Activated CD4-positive, alpha-beta T cell treated with anti-CD3 and anti-CD28 coated beads, Interleukin-2, amount 50 U/mL, for 4 hours (primary cell): Measurements from ENCODE around the gene SIRT3.
A peak's percentile ranks its signal among the peaks of the same experiment; 100 is the strongest.
"Not testable (repeated sequence)": the region's sequence is repeated elsewhere in the genome, so short reads cannot be mapped to it uniquely, and the experiment has no call there.

ENCODE experiments used
- DNase-seq, 2 experiments: peaks; one replicate each; pipeline ENCODE4 v3.0.0-alpha.2; 2020

SIRT3 gene

DNA sequence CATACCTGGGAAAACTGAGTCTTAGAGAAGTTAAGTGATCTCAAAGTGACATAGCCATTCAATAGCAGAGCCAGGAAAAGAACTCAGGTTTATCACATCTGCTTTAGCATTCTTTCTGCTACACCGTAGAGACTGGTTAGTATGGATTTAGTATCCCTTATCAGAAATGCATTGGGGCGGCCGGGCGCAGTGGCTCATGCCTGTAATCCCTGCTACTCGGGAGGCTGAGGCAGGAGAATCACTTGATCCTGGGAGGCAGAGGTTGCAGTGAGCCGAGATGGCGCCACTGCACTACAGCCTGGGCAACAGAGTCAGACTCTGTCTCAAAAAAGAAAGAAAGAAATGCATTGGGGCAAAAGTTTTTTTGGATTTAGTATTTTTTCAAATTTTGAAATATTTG is 2.2 kb upstream of the SIRT3 start:
- DNase-seq: not testable (repeated sequence)

DNA sequence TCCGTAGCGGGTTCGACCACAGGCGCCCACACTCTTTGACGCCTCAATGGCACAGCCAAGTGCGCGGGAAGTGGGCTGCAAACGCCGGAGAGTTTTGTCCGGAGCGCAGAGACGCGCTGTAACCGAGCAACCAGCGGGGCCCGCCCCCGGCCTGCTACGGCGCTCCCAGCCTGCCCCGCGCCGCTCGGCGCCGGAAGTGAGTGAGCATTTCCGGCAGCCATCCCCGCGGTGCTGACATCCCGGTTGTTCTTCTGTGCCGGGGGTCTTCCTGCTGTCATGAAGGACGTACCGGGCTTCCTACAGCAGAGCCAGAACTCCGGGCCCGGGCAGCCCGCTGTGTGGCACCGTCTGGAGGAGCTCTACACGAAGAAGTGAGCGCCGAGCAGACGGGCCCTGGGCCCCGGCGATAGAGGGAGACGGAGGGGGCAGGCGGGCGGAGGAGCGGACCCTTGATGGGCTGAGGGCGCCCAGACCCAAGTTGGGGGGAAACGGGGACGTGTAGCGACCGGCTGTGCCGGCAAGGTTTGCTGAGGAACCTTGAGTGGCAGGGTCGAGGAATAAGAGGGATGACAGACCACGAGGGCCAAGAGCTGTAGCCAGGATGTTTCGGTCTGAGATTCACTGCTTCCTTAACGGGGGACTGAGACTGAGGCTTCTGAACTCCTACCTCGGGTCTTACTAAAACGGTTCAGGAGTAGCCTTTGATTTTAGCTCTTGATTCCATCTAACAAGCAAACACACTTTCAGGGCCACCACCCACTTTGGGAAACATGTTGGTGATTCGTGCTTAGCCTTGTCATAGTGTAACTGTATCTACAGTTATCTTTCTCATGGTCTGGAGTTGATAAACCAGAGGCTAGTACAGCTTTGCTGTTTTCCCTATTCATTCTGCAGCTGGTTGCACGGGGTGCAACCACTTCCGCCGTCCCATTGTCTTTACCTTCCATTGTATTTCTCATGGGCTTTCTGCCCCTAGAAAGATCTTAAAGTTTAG is 929 bp upstream of the SIRT3 start, which contains the start of gene PSMD13:
TSS of gene PSMD13 (plus strand) at position 203 of the 994 bp plus-strand sequence. CDS start at position 277, 74 bp downstream.
- peak; percentile 80 to 81 for DNase-seq

DNA sequence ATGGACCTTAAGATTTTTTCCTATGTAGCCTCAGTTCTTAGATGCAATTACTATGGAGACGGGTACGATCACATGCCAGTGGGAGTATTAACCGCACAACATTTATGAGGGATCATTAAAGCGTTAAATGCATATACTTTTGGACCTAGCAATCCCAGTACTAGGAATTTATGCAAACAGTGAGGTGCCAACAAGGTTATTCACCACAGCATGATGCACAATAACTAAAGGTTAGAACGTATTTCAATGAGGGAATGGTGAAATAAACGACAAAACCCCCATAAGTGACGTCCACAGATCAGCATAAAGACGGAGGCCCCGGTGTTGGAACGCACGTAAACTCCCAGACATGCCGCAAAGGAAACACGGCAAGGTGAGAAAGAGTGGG is 539 bp downstream of the SIRT3 start:
- peak; percentile 66 to 69 for DNase-seq

DNA sequence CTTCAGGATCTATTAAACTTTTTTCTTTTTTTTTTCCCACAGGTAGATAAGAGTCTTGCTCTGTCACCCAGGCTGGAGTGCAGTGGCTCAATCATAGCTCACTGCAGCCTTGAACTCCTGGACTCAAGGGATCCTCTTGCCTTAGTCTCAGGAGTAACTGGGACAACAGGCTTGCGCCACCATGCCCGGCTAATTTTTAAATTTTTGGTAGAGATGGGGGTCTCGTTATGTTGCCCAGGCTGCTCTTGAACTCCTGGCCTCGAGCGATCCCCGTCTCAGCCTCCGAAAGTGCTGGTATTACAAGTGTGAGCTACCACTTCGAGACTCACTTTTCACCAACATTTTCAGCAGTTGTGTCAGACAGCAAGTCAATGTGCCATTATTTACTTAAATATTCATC is 962 bp downstream of the SIRT3 start:
- no peak for DNase-seq

DNA sequence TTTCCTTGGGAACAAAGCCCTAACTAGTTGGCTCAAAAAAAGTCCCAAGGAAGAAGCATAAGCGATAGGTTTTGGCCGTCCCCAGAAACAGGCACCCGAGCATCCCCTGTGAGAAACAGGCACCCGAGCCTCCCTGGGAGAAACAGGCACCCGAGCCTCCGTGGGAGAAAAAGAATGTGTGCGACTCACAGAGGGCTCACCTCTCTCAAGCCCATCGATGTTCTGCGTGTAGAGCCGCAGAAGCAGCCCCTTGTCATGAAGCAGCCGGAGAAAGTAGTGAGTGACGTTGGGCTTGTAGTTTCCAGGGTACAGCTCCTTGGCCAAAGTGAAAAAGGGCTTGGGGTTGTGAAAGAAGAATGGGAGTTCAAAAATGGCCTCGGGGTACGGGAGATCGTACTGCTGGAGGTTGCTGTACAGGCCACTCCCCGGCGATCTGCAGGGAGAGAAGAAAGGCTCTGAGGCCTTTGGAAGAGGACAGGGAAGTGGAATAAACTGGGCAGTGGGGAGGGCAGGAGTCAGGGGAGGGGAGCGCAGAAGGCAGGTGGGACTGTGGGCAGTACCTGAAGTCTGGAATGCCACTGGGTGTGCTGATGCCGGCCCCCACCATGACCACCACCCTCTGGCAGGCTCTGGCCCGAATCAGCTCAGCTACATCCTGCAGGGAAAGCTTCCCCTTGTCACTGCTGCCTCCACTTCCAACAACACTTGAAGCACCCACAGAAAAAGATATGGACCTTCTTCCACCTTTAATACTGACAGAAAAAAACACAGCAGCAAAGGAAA is 3.2 kb downstream of the SIRT3 start:
- no peak for DNase-seq

DNA sequence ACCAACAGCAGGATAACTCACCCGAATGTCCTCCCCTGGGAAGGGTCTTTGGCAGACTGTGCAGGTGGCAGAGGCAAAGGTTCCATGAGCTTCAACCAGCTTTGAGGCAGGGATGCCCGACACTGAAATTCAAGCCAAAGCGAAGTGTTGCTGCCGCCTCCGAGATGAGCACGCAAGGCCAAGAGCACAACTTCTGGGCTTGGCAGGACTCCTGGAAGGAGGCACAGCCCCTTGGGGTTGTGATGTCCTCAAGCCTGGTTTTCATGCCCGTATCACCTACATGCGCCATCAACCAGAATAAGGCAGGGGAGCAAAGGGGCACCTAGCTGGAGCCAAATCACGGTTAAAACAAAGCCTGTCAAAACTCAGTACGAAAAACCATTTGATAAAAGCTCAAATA is 5.7 kb downstream of the SIRT3 start:
- no peak for DNase-seq

DNA sequence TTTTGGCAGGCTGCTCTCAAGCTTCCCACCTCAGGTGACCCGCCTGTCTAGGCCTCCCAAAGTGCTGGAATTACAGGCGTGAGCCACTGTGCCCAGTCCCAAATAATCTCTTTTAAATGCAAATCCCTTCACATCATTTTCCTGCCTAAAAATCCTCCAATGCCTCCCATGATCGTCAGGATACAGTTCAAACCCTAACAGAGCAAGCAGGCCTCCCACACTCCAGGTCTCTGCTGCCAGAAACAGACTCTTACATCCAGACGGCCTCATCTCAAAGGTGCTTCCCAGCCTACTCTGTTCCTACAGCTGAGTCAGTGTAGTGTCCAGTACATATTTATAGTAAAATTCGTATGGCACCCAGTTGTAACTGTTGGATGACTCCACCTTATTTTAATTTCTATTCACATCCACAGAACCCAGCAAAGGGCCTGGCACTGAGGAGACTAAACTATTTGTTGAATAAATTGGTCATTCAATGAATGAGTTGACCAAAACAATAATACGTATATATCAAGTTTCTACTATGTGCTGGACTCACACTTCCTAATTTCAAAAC is 8.2 kb downstream of the SIRT3 start:
- no peak for DNase-seq

DNA sequence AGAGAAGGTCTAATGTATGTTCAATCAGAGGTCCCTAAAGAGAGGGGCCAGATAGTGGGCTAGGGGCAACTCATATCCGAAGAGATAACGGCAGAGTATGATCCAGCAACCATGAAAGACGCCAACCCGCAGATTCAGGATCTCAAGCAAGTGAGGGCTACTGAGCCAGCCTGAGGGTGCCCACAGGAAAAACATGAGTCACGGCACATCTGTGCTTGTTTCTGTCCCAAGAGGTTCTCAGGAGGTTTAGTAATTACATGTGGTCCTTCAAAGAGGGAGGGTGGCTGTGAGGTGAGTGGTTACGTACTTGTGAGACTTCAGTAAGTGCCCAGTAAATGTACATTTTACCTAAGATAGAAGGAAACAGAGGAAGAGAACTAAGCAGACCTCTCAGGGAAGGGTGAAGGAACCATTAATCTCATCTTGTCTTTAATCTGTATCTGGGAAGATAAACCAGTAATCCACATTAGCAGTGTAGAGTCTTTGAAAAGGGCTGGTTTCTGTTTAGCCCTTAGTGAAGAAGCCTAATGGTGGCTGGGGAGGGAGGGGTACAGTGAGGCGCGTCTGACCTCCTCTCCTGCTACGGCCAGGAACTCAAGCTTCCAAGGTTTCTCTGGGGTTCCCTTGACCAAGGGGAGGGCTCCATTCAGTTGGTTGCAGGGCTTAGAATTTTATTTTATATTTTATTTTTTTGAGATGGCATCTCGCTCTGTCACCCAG is 10.2 kb downstream of the SIRT3 start:
- DNase-seq: no peak

DNA sequence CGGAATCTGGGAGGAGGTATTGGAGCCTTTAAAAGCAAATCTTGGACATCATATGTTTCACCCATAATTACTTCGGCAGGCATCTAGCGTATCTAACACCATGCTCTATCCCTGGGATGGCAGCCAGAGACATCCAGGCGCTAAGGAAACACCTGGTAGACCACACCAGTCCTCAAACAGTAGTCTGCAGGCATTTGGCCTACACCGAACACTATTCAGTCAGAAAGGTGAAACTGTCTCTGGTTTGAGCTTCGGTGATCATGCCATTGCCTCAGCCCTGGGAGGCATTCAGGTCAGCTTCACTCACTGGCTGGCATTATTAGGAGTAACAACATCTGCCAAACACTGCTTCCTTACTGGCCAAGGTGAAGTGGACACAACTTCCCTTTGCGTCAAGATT is 11.7 kb downstream of the SIRT3 start:
- no peak for DNase-seq

DNA sequence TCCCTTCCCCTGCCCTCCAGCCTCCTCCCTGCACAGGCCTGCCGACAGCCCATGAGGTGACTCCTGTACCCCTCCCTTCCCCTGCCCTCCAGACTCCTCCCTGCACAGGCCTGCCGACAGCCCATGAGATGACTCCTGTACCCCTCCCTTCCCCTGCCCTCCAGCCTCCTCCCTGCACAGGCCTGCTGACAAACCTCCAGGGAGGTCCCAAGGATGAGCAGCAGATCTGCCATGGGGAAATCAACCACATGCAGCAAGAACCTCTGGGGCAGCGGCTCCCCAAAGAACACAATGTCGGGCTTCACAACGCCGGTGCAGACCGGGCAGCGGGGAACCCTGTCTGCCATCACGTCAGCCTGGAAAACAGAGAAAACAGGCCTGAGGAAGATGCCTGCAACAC is 12.3 kb downstream of the SIRT3 start:
- no peak for DNase-seq

DNA sequence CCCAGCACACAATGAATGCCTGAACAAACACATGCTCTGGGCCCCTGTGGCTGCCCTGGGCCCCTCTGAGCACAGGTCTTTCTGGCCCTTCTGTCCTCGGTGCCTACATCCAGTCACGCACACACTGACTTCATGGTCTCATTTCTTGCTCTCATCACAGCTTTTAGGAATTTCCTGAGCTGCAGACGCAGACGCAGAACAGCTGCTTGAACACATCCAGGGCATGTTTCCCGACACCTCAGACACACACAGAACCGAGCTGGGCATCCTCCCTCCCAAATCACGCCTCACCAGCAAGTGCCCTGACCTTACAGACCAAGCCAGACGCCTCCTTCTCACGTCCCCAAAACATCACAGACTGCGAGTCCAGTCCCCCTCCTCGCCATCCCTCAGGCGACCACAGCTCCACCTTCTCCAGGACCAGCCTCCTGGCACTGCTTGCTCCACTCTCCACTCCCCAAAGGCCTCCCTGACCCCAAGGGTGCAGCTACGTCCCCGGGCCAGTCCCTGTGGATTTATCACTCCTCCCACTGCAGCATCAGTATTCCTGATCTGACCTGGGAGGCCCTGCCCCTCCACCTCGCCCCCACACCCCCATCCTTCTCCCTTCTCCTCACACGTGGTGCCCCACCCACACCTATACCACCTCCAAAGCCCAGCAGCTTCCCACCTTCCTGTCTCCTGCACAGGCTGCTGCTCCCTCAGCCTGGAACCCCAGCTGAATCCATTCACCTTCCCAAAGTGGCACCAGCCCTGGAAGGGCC is 12.9 kb downstream of the SIRT3 start:
- no peak for DNase-seq

DNA sequence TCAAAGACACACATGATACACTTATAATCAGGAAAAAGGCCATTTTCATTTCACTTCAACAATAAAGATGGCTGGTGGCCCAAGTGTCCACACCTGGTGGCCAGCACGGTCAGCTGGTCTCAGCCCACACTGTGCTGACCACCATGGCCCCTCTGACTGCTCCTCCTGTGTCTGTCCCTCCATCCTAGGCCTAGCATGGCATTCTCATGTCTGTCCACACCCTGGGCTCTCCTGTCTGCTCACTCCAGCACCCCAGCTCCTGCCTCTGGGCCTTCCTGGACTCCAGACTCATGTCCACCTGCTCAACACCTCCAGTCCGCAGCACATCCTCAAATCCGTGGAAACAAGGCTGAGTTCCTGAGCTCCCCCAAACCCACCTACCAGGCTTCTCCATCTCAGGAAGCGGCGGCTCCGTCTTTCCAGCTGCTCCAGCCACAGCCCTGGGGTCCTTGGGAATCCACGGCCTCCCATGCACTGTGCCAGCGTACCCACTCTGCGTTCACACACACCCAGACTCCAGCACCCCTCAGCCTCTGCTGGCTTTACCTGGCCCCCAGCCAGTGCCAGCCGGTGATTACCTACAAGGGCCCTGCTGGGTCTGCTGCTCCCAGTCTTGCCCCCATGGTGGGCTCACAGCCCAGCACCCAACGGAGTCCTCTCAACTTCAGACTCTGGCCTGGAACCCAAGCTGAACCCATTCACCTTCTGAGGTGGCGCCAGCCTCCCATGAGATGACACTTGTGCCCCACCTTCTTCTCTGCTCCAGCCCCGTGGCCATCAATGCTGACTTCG is 13.9 kb downstream of the SIRT3 start:
- DNase-seq: no peak

DNA sequence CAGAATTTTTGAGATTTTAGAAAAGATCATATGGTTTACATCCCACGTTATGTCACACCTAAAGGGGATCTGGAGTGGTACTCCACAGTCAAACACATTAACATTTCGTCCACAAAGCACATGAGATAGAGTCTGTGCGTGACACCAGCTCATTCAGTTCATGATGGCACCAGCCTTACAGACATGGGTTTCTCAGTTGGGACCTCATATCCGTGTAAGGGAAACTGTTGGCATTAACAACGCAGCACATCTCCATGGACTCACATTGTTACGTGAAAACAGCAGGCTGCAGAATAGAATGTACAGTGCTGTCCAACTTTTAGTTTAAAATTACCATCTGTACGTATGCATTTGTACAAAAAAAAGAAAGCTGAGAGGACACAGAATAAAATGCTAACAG is 14.6 kb downstream of the SIRT3 start:
- DNase-seq: no peak

DNA sequence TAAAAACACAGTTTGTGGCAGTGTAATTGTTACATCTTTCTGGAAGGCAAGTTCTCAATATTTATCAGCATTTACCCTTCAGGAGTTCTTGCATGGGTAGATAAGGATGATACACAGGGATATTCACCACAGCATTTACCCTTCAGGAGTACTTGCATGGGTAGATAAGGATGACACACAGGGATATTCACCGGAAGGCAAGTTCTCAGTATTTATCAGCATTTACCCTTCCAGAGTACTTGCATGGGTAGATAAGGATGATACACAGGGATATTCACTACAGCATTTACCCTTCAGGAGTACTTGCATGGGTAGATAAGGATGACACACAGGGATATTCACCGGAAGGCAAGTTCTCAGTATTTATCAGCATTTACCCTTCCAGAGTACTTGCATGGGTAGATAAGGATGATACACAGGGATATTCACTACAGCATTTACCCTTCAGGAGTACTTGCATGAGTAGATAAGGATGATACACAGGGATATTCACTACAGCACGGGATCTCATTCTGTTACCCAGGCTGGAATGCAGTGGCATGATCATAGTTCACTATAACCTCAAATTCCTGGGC is 15.4 kb downstream of the SIRT3 start:
- not testable (repeated sequence) for DNase-seq

DNA sequence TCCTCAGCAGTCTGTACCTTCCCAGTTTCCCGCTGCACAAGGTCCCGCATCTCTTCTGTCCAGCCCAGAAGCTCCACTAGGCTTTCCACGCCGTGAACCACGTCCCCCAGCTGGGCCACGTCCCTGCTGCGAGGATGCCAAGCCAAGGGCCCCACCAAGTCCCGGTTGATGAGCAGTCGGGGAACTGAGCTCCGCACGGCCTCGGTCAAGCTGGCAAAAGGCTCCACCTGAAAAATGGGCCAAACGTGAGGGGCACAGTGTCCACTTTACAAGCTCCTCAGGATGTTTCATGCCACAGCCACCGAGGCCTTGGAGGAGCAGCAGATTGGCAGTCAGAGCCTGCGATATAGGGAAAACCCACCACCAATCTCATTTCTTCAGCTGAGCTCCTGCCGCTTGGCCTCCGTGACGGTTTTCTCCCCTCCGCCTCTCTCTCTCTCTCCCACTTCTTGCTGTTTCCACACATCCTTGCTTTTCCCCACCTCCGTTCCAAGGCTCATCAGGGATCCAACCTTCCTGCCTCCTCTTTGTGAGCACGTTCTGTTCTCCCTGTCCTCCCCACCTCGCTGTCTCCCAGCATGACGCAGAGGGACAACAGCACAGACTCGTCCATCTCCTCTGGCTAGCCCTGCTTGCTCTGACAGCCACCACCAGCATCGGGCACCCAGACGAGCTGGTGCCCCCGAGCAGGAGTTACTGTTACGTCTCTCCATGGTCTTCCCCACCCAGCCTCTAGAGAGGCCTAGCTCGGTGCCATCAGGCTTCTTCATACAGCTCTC is 17.1 kb downstream of the SIRT3 start:
- no peak for DNase-seq

DNA sequence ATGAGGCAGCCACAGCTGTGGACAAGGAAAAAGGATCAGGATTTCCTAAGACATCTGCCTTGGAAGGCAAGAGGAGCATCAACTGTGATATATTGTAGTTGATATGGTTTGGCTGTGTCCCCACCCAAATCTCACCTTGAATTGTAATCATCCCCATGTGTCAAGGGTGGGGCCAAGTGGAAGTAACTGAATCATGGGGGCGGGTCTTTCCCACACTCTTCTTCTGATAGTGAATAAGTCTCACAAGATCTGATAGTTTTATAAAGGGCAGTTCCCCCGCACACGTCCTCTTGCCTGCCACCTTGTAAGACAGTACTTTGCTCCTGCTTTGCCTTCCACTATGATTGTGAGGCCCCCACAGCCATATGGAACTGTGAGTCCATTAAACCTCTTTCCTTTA is 18.4 kb downstream of the SIRT3 start:
- DNase-seq: no peak

DNA sequence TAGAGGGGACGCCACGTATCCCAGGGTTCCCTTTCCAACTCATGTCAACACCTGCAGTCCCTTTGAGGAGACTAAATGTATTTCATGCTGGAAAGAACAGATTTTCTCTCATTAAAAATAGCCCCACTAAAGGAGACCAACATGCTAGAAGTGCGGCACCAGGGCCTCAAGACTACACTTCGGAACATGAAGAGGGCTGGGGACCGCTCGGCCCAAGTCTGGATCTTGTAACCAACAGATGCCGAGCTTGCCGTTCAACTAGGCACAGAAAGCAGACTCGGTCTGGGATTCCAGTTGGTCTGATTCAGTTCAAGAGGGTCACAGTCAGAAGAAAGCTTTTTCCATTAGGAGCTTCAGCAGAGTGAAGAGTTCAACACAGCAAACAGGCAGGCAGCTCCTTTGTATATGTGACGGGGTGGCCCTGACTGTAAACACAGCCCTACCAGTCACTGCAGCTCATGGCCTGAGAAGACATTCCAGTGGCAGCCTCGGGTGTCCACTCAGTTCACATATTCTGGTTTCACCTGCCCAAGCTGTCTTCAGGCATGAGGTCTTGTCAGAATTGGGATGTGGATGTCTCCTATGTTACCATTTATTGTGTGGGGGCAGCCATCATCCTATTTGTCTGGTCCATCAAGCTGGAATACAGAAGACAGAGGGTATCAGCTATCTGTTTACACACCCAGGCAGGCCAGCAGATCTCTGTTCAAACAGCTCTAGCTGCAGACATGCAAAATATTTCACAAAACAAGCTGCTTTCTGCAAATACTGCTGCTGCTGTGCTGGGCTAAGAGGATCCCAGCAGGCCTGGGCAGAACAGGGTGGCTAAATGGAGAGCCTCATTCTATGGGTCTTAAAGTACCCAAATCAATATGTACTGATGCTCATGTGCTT is 19.8 kb downstream of the SIRT3 start:
- no peak for DNase-seq

DNA sequence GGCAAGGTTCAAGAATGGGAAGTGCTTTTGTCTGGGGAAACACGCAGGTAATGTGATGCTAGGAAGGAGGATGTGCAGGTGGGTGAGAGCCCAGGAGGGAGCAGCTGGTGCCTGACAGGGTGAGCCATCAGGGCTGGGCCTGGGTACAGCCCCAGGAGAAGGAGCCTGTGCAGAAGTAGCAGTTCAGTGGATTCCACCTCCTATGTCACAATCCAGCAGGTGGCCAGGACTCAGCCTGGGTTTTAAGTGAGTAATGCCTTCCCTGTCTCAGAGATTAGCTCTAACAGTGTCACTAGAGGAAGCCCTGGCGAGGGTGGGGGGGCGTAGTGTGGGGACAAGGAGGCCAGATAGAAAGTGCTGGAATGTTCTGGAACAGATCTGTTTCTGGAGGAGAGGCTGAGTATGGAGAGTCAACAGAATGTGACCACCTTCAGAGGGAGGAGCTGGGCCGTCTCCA is 20.5 kb downstream of the SIRT3 start:
- DNase-seq: no peak

DNA sequence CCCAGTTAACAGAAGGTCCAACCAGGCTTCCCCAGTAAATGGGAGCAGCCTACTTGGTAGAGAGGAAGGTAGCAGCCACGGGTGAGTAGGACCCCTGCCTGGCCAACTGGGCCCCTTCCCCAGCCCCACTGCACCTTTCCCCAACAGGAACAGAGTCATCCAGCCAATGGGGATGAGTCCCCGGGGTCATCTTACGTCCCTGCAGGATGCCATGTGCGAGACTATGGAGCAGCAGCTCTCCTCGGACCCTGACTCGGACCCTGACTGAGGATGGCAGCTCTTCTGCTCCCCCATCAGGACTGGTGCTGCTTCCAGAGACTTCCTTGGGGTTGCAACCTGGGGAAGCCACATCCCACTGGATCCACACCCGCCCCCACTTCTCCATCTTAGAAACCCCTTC is 22.1 kb downstream of the SIRT3 start:
- DNase-seq: no peak
